ENCODE measurements around the gene HHLA2. TPM values are rescaled to one million over a fixed set of nuclear protein-coding genes. Genes with fewer than 3 reads are reported as not detected.

HHLA2 gene
- total and polyA plus RNA-seq, 2 of the 8 experiments (the other 6 are each of a cell fraction or from before 2014, with no cell fraction given) = not detected

- TF ChIP-seq JUND (IDR thresholded peaks at IDR 0.05; ENCODE audit: low read length) = no peak
- no peak for TF ChIP-seq YY1 (IDR thresholded peaks at IDR 0.05; ENCODE audit: low read depth, low read length)
- TF ChIP-seq CHD7 (IDR thresholded peaks at IDR 0.05; ENCODE audit: insufficient replicate concordance, low read length) = no peak
- no peak for TF ChIP-seq CHD2 (IDR thresholded peaks at IDR 0.05; ENCODE audit: low read length)
- no peak for TF ChIP-seq SUZ12 (IDR thresholded peaks at IDR 0.05; ENCODE audit: low read length)
Observed at GRCh38 chr3:108280476-108280875, 15.9 kb upstream of the HHLA2 start (continued).
